Uterus (tissue), 2 donors: ENCODE results near the gene CFP.

Experiments
- CTCF ChIP-seq, 4 experiments: fragments of 200-600 bp in 2 of 4; fragments of 450-650 bp in 2 of 4; sonication (generic) in 2 of 4; IDR thresholded peaks; one replicate each; pipeline ENCODE4 v1.5.1; 2016 to 2019; ENCODE audit warnings: antibody characterized with exemption in 4 of 4, mild to moderate bottlenecking in 2 of 4, moderate library complexity in 1 of 4
- POLR2A ChIP-seq, 2 donors: fragments of 450-650 bp; IDR thresholded peaks; one replicate each; pipeline ENCODE4 v1.6.1; 2016; ENCODE audit warnings: antibody characterized with exemption in 2 of 2, mild to moderate bottlenecking in 1 of 2, moderate library complexity in 1 of 2

GRCh38 chrX:47577424-47577823 lies 52.3 kb downstream of the CFP start:
- TF ChIP-seq CTCF (IDR thresholded peaks at IDR 0.05) (no peak), POLR2A (IDR thresholded peaks at IDR 0.05) (no peak)
